Brain microvascular endothelial cell (primary cell): Measurements from ENCODE around the gene KCTD12.

Experiments
- DNase-seq: peaks from one replicate; pipeline ENCODE4 v3.0.0-alpha.2; 2020
- H3K27ac ChIP-seq: fragments of 250-450 bp; sonication (Bioruptor Pico); 2 replicates; pipeline ENCODE4 v1.5.1; 2020; ENCODE audit warnings: mild to moderate bottlenecking, moderate library complexity
- H3K27me3 ChIP-seq: fragments of 250-450 bp; sonication (Bioruptor Pico); replicated peaks from 2 replicates; pipeline ENCODE4 v1.5.1; 2020; ENCODE audit warnings: mild to moderate bottlenecking
- H3K36me3 ChIP-seq: fragments of 250-450 bp; sonication (Bioruptor Pico); replicated peaks from 2 replicates; pipeline ENCODE4 v1.5.1; 2020; ENCODE audit warnings: mild to moderate bottlenecking
- H3K4me3 ChIP-seq: 2 replicates; pipeline ENCODE4 v1.5.1; 2011; ENCODE audit warnings: low read depth, mild to moderate bottlenecking, control low read depth, low read length, moderate library complexity
- CTCF ChIP-seq: IDR thresholded peaks from 2 replicates; pipeline ENCODE4 v1.5.1; 2011; ENCODE audit warnings: low read depth, mild to moderate bottlenecking, moderate library complexity, low read length, control low read depth, inconsistent platforms; ENCODE audit errors: missing control alignments
- in situ Hi-C: cut with HindIII; loops from 2 replicates; pipeline ENCODE4 v1.10.0; 2017; ENCODE audit warnings: low sequenced_read_pairs, low pct_ligation_motif_present

Gene KCTD12

GRCh38 chr13:76886292-76887075 is at the start of gene KCTD12:
KCTD12 (minus strand) TSS chr13:76886405; CDS start chr13:76886148, 257 bp downstream.
- H3K27ac ChIP-seq, result peak within 1 kb of the TSS; percentile 34
- peak; percentile 69 for DNase-seq
- in situ Hi-C loops, result no loop called here
- peak within 1 kb of the TSS; percentile 70 for H3K4me3 ChIP-seq
- no peaks in the 10 kb centered on the region for H3K27me3 ChIP-seq
- H3K36me3 ChIP-seq, result no peaks in the 10 kb centered on the region
- TF ChIP-seq CTCF, result peak; percentile 22

GRCh38 chr13:76934671-76935070 is 48.5 kb upstream of the KCTD12 start:
- no peak for DNase-seq
- no peak for TF ChIP-seq CTCF
- Histone ChIP-seq H3K27ac (no peak overlapping the region), H3K4me3 (no peak overlapping the region), H3K36me3 (no peaks in the 10 kb centered on the region), H3K27me3 (no peaks in the 10 kb centered on the region)
- in situ Hi-C loops, result no loop called here

- TF ChIP-seq CTCF, result no peak
- no peaks in the 10 kb centered on the region for H3K27me3 ChIP-seq
- no peak for DNase-seq
- H3K4me3 ChIP-seq, result no peak overlapping the region
- no peak overlapping the region for H3K27ac ChIP-seq
- in situ Hi-C loops, result no loop called here
- H3K36me3 ChIP-seq, result no peaks in the 10 kb centered on the region
These were observed 45.9 kb upstream of the KCTD12 start for GRCh38 chr13:76932076-76932475.

GRCh38 chr13:76929851-76930374 is 43.7 kb upstream of the KCTD12 start:
- no peak for TF ChIP-seq CTCF
- in situ Hi-C loops, result no loop called here
- no peaks in the 10 kb centered on the region for H3K27me3 ChIP-seq
- no peak for DNase-seq
- no peak overlapping the region for H3K27ac ChIP-seq
- no peaks in the 10 kb centered on the region for H3K36me3 ChIP-seq
- no peak overlapping the region for H3K4me3 ChIP-seq

- Histone ChIP-seq H3K36me3 (no peaks in the 10 kb centered on the region), H3K27ac (no peak overlapping the region), H3K27me3 (no peaks in the 10 kb centered on the region), H3K4me3 (no peak overlapping the region)
- in situ Hi-C loops, result no loop called here
- DNase-seq, result no peak
- TF ChIP-seq CTCF, result no peak
These were observed 43.1 kb upstream of the KCTD12 start for GRCh38 chr13:76929320-76929719.
